GM12891 (cell line): Measurements from ENCODE around the gene HRC.
"Not testable (repeated sequence)": the region's sequence is repeated elsewhere in the genome, so short reads cannot be mapped to it uniquely, and the experiment has no call there.

ENCODE experiments used
- DNase-seq: peaks from one replicate; pipeline ENCODE4 v3.0.0; 2011; ENCODE audit warnings: low spot score; ENCODE audit not compliant: insufficient read length
- FAIRE-seq: peaks from 2 replicates; lab custom pipeline; 2011; peaks lifted over from hg19 to GRCh38; lab: Jason Lieb, UNC
- PAX5 ChIP-seq: IDR thresholded peaks from 2 replicates; pipeline ENCODE4 v1.6.1; 2011; ENCODE audit warnings: low read length, moderate library complexity, mild to moderate bottlenecking; ENCODE audit not compliant: insufficient read depth, severe bottlenecking
- POLR2A ChIP-seq: IDR thresholded peaks from 2 replicates; pipeline ENCODE4 v1.6.1; 2011; ENCODE audit warnings: low read depth, low read length, control low read depth
- POLR2AphosphoS5 ChIP-seq: IDR thresholded peaks from 2 replicates; pipeline ENCODE4 v1.6.1; 2011; ENCODE audit warnings: low read depth, low read length, control low read depth
- POU2F2 ChIP-seq: IDR thresholded peaks from 2 replicates; pipeline ENCODE4 v1.6.1; 2011; ENCODE audit warnings: low read depth, mild to moderate bottlenecking, control low read depth, low read length, moderate library complexity
- SPI1 ChIP-seq: IDR thresholded peaks from 2 replicates; pipeline ENCODE4 v1.6.1; 2011; ENCODE audit warnings: low read depth, low read length, control low read depth
- TAF1 ChIP-seq: IDR thresholded peaks from 2 replicates; pipeline ENCODE4 v1.6.1; 2011; ENCODE audit warnings: low read depth, low read length, control low read depth

HRC gene

GRCh38 chr19:49150106-49150943 is 4.9 kb downstream of the HRC start:
- TF ChIP-seq POLR2A (no peak), POLR2AphosphoS5 (no peak), POU2F2 (no peak), PAX5 (no peak), SPI1 (no peak), TAF1 (no peak)
- DNase-seq, result peak; percentile 58
- FAIRE-seq, result no peak

- TF ChIP-seq SPI1 (no peak), POU2F2 (no peak), POLR2AphosphoS5 (no peak), TAF1 (no peak), PAX5 (no peak), POLR2A (no peak)
- DNase-seq (no peak), FAIRE-seq (no peak)
Observed at GRCh38 chr19:49149652-49150105, 5.5 kb downstream of the HRC start.

GRCh38 chr19:49148784-49149651 is 6.2 kb downstream of the HRC start:
- no peak for TF ChIP-seq SPI1
- no peak for TF ChIP-seq POU2F2
- no peak for TF ChIP-seq POLR2A
- no peak for TF ChIP-seq POLR2AphosphoS5
- FAIRE-seq (no peak), DNase-seq (peak; percentile 70)

DNA sequence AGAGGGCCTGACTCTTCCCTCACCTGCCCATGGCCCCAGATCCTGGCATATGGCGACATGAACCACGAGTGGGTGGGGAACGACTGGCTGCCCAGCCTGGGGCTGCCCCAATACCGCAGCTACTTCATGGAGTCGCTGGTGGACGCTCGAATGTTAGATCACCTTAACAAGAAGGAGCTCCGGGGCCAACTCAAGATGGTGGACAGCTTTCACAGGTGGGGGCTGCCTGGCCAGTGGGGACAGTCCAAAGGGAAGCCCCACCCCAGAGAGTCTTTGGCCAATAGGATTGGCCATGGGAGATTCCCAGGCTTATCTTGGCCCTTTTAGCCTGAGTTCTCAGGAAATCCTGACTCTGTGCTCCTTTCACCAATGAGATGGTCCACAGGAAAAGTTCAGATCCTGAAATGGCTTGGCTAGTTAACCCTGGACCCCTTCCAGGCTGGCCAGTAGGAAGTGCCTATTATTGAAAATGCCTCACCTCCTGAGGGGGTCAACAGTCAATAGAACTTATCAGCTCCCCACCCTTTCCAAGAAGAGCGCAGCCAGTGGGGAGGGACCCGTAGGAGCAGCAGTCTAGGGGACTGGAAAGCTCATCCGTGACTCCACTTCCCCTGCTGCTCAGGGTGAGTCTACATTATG is 7.0 kb downstream of the HRC start:
- no peak for DNase-seq
- TF ChIP-seq POLR2AphosphoS5 (no peak), POLR2A (no peak), SPI1 (no peak), POU2F2 (no peak), PAX5 (no peak), TAF1 (no peak)
- FAIRE-seq, result no peak

GRCh38 chr19:49146408-49146770 is 8.8 kb downstream of the HRC start:
- not testable (repeated sequence) for FAIRE-seq, DNase-seq

- no peak for TF ChIP-seq POU2F2
- TF ChIP-seq SPI1, result no peak
- TF ChIP-seq POLR2A, result no peak
- no peak for TF ChIP-seq POLR2AphosphoS5
- no peak for TF ChIP-seq PAX5
- TF ChIP-seq TAF1, result no peak
- DNase-seq (peak; percentile 72), FAIRE-seq (peak; percentile 59)
Observed at GRCh38 chr19:49145573-49146407, 9.4 kb downstream of the HRC start.

DNA sequence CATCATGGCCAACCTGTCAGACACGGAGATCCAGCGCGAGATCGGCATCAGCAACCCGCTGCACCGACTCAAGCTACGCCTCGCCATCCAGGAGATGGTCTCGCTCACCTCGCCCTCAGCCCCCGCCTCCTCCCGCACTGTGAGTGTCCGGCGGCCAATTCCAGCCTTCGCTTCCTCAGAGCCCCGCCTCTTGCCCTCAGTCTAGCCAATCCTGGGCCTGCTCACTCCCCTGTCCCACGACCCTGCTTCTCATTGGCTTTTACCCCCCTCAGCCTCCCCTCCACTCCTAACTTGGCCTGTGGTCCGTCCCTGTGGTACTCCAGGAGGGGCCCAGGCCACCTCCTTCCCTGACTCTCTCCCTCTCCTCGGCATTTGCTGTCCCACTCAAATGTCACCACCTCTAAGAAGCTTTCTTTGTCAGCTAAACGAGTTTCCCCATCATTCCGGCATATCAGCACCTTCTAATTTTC is 12.3 kb downstream of the HRC start:
- FAIRE-seq (no peak), DNase-seq (no peak)
- no peak for TF ChIP-seq POLR2AphosphoS5

DNA sequence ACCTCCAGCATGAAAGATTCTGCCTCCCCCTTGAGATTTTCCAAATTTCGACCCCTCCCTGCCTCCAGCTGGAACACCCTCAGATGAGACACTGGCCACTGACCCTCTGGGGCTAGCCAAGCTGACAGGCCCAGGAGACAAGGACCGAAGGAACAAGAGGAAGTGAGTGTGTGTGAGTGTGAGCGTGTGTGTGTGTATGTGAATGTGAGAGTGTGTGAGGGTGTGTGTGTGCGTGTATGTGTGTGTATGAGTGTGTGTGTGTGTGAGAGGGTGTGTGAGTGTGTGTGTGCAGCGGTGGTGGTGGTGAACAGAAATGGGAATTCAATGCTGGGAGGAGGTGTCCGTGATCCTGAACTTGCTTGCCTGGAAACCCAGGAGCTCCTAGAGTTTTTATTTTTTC is 13.8 kb downstream of the HRC start:
- DNase-seq, result no peak
- TF ChIP-seq TAF1 (no peak), POLR2A (no peak), POLR2AphosphoS5 (no peak), SPI1 (no peak), PAX5 (no peak), POU2F2 (no peak)
- no peak for FAIRE-seq

- TF ChIP-seq POLR2A, result no peak
- no peak for TF ChIP-seq TAF1
- TF ChIP-seq SPI1, result no peak
- no peak for TF ChIP-seq POU2F2
- no peak for TF ChIP-seq PAX5
- TF ChIP-seq POLR2AphosphoS5, result no peak
- DNase-seq (no peak), FAIRE-seq (no peak)
Observed at GRCh38 chr19:49140951-49141350, 14.2 kb downstream of the HRC start.
